Mucosa of rectum (tissue), 2 donors: ENCODE data around the gene CCDC85C.

ENCODE experiments used
- H3K27ac ChIP-seq, 2 donors: one replicate each; pipeline ENCODE4 v1.7.0; 2013; ENCODE audit warnings: inconsistent platforms in 2 of 2, low read depth in 2 of 2, low read length in 2 of 2
- H3K27me3 ChIP-seq, 2 donors: one replicate each; pipeline ENCODE4 v1.7.0; 2013; ENCODE audit warnings: low read length in 2 of 2; ENCODE audit not compliant: control insufficient read depth in 2 of 2, insufficient read depth in 2 of 2
- H3K36me3 ChIP-seq, 2 donors: one replicate each; pipeline ENCODE4 v1.7.0; 2013; ENCODE audit warnings: low read length in 2 of 2; ENCODE audit not compliant: control insufficient read depth in 2 of 2, insufficient read depth in 2 of 2
- H3K4me1 ChIP-seq, 2 donors: one replicate each; pipeline ENCODE4 v1.7.0; 2013; ENCODE audit warnings: low read length in 2 of 2, mild to moderate bottlenecking in 1 of 2; ENCODE audit not compliant: control insufficient read depth in 2 of 2, insufficient read depth in 2 of 2
- H3K4me3 ChIP-seq, 2 donors: one replicate each; pipeline ENCODE4 v1.7.0; 2013; ENCODE audit warnings: low read length in 2 of 2
- H3K9ac ChIP-seq, 2 donors: one replicate each; pipeline ENCODE4 v1.7.0; 2013; ENCODE audit warnings: low read length in 2 of 2, low read depth in 1 of 2, mild to moderate bottlenecking in 1 of 2
- H3K9me3 ChIP-seq, 2 donors: one replicate each; pipeline ENCODE4 v1.7.0; 2013; ENCODE audit warnings: low read length in 2 of 2; ENCODE audit not compliant: control insufficient read depth in 2 of 2
- donor health status: healthy.
- donor health status: Normal muscosa, but diverticular disease.

The CCDC85C gene

GRCh38 chr14:99460793-99461192 is 143.2 kb downstream of the CCDC85C start:
- Histone ChIP-seq H3K36me3 (peaks cover 53 to 66% of the 10 kb centered on the region in 2 donors), H3K27ac (no peak overlapping the region), H3K9me3 (no peaks in the 10 kb centered on the region), H3K9ac (no peak overlapping the region), H3K4me3 (no peak overlapping the region), H3K4me1 (no peaks in the 10 kb centered on the region), H3K27me3 (no peaks in the 10 kb centered on the region)

- Histone ChIP-seq H3K9me3 (no peaks in the 10 kb centered on the region), H3K4me1 (no peaks in the 10 kb centered on the region), H3K4me3 (no peak overlapping the region), H3K9ac (no peak overlapping the region), H3K27ac (no peak overlapping the region), H3K36me3 (peaks cover 55 to 61% of the 10 kb centered on the region in 2 donors), H3K27me3 (no peaks in the 10 kb centered on the region)
Observed at GRCh38 chr14:99459481-99460100, 144.4 kb downstream of the CCDC85C start.

- Histone ChIP-seq H3K36me3 (peaks cover 37% of the 10 kb centered on the region in 2 donors), H3K9me3 (no peaks in the 10 kb centered on the region), H3K27ac (no peak overlapping the region), H3K4me3 (no peak overlapping the region), H3K9ac (no peak overlapping the region), H3K27me3 (no peaks in the 10 kb centered on the region), H3K4me1 (no peaks in the 10 kb centered on the region)
Observed at GRCh38 chr14:99454246-99454645, 149.8 kb downstream of the CCDC85C start.

- Histone ChIP-seq H3K4me3 (no peak overlapping the region), H3K9me3 (no peaks in the 10 kb centered on the region), H3K36me3 (peaks cover 42 to 44% of the 10 kb centered on the region in 2 donors)
Observed at GRCh38 chr14:99452968-99453367, 151.0 kb downstream of the CCDC85C start.

GRCh38 chr14:99451234-99451633 is 152.8 kb downstream of the CCDC85C start:
- Histone ChIP-seq H3K9ac (no peak overlapping the region), H3K36me3 (peaks cover 39% of the 10 kb centered on the region in 2 donors), H3K27me3 (no peaks in the 10 kb centered on the region), H3K4me1 (peaks cover 5 to 8% of the 10 kb centered on the region in 2 donors), H3K27ac (no peak overlapping the region), H3K4me3 (no peak overlapping the region), H3K9me3 (no peaks in the 10 kb centered on the region)

More at GRCh38 chr14:99452968-99453367, 151.0 kb downstream of the CCDC85C start:
- H3K4me1 ChIP-seq = peaks cover under 1 to 3% of the 10 kb centered on the region in 2 donors
- H3K27ac ChIP-seq = no peak overlapping the region
- H3K9ac ChIP-seq = no peak overlapping the region
- no peaks in the 10 kb centered on the region for H3K27me3 ChIP-seq

- Histone ChIP-seq H3K27ac (no peak overlapping the region), H3K9ac (no peak overlapping the region), H3K9me3 (no peaks in the 10 kb centered on the region), H3K27me3 (no peaks in the 10 kb centered on the region), H3K4me1 (peaks cover 5 to 8% of the 10 kb centered on the region in 2 donors), H3K36me3 (peaks cover 34 to 35% of the 10 kb centered on the region in 2 donors), H3K4me3 (no peak overlapping the region)
Observed at GRCh38 chr14:99450266-99450665, 153.7 kb downstream of the CCDC85C start.
